Astrocyte of the cerebellum (primary cell): ENCODE measurements around the gene CCDC28B.

Experiments used
- DNase-seq: peaks from one replicate; pipeline ENCODE4 v3.0.0-alpha.2; 2011; ENCODE audit warnings: low read depth
- H3K4me3 ChIP-seq: 2 replicates; pipeline ENCODE4 v1.5.1; 2011; ENCODE audit warnings: mild to moderate bottlenecking, low read depth, low read length, moderate library complexity
- in situ Hi-C: cut with HindIII; loops from 2 replicates; pipeline ENCODE4 v1.10.0; 2017; ENCODE audit warnings: low sequenced_read_pairs
- TF ChIP-seq, protein P1 (sequence below): IDR thresholded peaks from 2 replicates; pipeline ENCODE4 v1.5.1; 2012; ENCODE audit warnings: low read length, low read depth, moderate library complexity, mild to moderate bottlenecking; ENCODE audit errors: missing control alignments

Gene CCDC28B

DNA sequence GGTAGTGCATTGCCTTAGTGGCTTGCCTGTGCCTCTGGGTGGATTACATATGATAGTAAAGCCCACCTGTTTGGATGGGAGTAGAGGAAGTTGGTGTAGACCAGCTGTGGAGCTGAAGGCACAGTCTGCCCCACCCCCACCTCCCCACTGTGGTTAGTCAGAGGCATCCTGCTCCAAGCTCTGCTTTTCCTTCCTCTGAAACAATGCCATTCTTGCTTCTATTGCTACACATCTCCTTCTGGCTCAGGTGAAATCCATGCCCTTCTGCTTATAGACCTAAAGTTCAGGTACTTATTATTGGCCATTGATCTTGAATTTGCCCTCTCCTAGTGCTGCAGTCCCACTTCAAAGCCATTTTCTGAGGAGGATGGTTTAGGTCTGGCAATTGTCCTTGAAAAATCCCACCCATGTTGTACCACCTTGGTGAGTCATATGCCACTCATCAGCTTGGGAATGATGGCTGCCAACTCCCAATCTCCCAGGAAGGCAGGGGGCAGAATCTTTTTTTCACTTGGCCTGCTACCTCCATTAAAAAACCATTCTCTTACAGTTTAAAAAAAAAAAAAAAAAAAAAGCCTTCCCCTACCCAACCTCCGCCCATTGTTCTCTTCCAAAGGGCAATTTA lies 27.7 kb upstream of the CCDC28B start:
- H3K4me3 ChIP-seq: no peak overlapping the region
- DNase-seq: no peak
- TF ChIP-seq, protein P1, sequence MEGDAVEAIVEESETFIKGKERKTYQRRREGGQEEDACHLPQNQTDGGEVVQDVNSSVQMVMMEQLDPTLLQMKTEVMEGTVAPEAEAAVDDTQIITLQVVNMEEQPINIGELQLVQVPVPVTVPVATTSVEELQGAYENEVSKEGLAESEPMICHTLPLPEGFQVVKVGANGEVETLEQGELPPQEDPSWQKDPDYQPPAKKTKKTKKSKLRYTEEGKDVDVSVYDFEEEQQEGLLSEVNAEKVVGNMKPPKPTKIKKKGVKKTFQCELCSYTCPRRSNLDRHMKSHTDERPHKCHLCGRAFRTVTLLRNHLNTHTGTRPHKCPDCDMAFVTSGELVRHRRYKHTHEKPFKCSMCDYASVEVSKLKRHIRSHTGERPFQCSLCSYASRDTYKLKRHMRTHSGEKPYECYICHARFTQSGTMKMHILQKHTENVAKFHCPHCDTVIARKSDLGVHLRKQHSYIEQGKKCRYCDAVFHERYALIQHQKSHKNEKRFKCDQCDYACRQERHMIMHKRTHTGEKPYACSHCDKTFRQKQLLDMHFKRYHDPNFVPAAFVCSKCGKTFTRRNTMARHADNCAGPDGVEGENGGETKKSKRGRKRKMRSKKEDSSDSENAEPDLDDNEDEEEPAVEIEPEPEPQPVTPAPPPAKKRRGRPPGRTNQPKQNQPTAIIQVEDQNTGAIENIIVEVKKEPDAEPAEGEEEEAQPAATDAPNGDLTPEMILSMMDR: no peak
- in situ Hi-C loops: no loop called here

DNA sequence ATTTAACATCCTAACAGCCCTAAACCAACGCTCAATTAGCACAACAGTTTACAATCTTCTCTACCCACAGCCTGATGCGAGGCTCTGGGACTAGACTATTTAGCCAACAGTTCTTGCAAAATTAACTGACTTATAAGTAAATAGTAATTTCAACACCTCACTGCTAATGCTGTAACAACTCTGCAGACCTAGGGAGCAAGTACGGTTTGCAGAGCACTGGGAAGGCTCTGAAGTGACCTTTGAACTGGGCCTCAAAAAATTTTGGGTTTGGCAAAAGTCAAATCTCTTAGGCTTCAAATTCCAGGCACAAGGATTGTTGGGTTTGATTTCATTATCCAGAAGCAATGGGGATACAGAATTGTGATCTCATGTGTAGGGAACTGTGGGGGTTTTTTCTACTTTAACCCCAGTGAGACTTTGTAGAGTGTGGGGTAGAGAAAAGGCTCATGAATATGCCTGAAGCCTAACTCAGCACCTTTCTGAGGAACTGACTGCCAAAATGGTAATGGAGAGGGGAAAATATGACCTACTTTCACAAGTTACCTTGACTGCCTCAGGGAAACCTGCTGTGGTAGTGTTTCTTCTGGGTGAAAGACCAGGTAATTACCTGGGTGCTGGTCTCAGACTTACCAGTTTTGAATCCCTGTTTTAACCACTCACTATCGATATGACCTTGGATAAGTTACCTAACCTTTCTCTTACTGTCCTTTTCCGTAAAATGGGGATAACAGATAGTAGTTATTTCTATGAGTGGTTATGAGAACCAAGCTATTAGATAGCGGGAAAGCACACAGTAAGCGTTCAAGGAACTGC lies 21.8 kb upstream of the CCDC28B start:
- TF ChIP-seq, protein P1: no peak
- in situ Hi-C loops: no loop called here
- no peak for DNase-seq
- no peak overlapping the region for H3K4me3 ChIP-seq

DNA sequence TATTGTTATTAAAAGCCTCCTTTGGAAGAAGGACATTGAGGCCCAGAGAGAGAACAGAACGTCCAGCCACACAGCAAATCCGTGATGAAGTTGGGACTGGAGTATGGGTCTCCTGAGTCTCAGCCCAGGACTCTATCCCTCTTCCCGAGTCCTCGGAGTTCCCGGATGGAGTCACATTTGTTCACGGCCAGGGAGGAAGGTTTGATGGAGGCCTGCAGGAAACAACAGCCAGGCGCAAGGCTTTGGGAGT lies 21.3 kb upstream of the CCDC28B start:
- in situ Hi-C loops: no loop called here
- H3K4me3 ChIP-seq: peak overlapping the region; percentile 68
- TF ChIP-seq, protein P1: no peak
- no peak for DNase-seq

DNA sequence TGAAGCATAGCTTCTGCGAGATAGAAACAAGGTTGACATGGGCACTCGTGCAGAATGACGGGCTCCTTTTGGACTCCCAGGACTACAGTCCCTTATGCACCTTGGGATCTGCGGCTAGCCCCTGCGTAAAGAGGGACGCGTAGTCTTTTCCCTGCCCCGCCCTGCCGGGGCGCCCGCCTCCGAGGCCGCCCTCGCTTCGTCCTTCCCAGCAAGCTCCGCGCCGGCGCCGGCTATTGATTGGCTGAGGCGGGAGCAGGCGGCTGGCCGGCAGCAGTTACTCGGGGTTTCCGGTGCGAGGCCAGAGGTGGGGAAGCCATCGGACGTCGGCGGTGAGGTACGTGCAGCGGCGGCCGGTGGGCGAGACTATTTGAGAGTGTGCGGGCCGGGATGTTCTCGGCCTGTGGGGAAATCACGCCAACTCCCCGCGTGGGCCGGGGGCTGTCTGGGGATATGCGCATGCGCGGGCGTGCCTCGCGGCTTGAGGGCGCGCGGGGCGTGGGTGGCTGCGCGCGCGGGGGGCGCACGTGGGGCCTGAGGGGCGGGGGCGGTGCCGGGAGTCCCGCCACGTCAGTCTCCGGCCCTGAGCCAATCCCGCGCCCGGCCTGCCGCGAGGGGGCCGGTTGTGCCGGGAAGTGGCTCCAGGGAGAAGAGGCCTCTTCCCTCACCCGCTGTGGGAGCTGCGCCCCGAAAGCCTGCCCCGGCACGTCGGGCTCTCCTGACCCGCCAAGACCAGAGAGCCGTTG lies 20.8 kb upstream of the CCDC28B start, which contains the start of gene TXLNA:
Gene TXLNA, plus strand, starts transcription at position 233 of the 743 bp plus-strand sequence. CDS start 671 bp downstream, outside the sequence.
- peak; percentile 43 for DNase-seq
- H3K4me3 ChIP-seq: peak within 1 kb of the TSS; percentile 68
- in situ Hi-C loops: no loop called here
- TF ChIP-seq, protein P1: no peak

DNA sequence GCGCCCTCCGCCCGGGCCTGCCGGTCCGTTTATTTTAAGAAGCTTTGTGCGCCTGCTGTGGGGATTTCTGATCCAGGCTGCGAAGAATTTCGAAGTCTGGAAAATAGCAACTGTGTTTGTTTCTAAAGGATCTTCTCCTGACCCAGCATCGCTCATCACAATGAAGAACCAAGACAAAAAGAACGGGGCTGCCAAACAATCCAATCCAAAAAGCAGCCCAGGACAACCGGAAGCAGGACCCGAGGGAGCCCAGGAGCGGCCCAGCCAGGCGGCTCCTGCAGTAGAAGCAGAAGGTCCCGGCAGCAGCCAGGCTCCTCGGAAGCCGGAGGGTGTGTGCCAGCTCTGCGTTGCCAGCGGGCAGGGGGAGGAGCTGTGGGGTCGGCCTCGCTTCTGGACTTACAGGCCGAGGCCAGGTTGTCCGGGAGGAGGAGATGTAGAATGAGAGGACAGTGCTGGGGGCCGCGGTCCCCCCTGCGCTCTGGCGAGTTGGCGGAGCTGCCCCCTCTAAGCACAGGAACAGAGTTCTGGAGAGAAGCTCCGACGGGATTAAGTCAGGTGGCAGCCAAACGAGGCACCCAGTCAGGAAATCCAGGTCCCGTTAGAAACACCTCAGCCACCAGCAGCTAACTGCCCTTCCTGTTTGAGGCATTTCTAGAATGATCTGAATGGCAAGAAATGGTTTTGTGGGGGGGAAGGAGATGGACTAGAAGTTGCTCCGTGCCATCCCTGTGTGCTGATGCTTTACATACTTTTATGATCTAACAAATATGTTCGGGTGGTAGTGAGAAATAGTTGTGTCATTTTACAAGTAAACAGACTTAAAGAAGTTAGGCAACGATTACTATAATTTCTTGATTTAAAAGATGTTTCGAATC lies 20.0 kb upstream of the CCDC28B start:
- peak overlapping the region; percentile 68 for H3K4me3 ChIP-seq
- TF ChIP-seq, protein P1: no peak
- in situ Hi-C loops: no loop called here
- DNase-seq: no peak

DNA sequence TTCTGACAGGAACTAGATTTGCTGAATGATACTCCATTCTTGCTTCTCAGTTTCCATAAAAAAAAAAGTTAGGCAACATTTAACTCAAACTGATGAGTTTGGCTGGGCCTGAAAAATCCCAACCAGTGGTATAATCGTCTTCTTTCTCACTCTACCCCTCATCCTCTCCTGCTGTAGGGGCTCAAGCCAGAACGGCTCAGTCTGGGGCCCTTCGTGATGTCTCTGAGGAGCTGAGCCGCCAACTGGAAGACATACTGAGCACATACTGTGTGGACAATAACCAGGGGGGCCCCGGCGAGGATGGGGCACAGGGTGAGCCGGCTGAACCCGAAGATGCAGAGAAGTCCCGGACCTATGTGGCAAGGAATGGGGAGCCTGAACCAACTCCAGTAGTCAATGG lies 19.3 kb upstream of the CCDC28B start:
- in situ Hi-C loops: no loop called here
- no peak for DNase-seq
- H3K4me3 ChIP-seq: peak overlapping the region; percentile 68
- TF ChIP-seq, protein P1: no peak
